ENCODE measurements around the gene METTL16.

METTL16 gene

GRCh38 chr17:2380950-2381649 lies 130.6 kb downstream of the METTL16 start:
- no peaks in the 10 kb centered on the region for H4K20me1 ChIP-seq (ENCODE audit: insufficient read depth, low read length)
- no peaks in the 10 kb centered on the region for H3K79me2 ChIP-seq (ENCODE audit: insufficient read depth, low read length)
- no peaks in the 10 kb centered on the region for H3K27me3 ChIP-seq (ENCODE audit: insufficient read depth, low read length)
- H3K27ac ChIP-seq (ENCODE audit: low read depth, low read length, poor library complexity, severe bottlenecking): no peak overlapping the region
- peaks cover 24% of the 10 kb centered on the region for H3K36me3 ChIP-seq (ENCODE audit: insufficient read depth, low read length)
- H3K9ac ChIP-seq (ENCODE audit: low read length): no peak overlapping the region
- H3K9me3 ChIP-seq (ENCODE audit: low read length): no peaks in the 10 kb centered on the region
- H3K4me1 ChIP-seq (ENCODE audit: insufficient read depth, low read length, severe bottlenecking): peaks cover 9% of the 10 kb centered on the region
- no peaks in the 10 kb centered on the region for H3F3A ChIP-seq (ENCODE audit: insufficient read depth, low read length)
- no peak for TF ChIP-seq EZH2 (IDR thresholded peaks at IDR 0.05; ENCODE audit: borderline replicate concordance, low read length)
- no peak for TF ChIP-seq CTCF (IDR thresholded peaks at IDR 0.05; ENCODE audit: low read length)
- H2AFZ ChIP-seq (ENCODE audit: low read length): no peak overlapping the region
- H3K9me2 ChIP-seq (ENCODE audit: low read depth, low read length): no peaks in the 10 kb centered on the region
- H3K4me3 ChIP-seq (ENCODE audit: low read depth, low read length, poor library complexity, severe bottlenecking): no peak overlapping the region
- no peak overlapping the region for H3K4me2 ChIP-seq (ENCODE audit: low read length)

- Histone ChIP-seq H3K4me1 (ENCODE audit: insufficient read depth, low read length, severe bottlenecking) (peaks cover 4% of the 10 kb centered on the region), H3K4me3 (ENCODE audit: low read depth, low read length, poor library complexity, severe bottlenecking) (no peak overlapping the region), H3K27ac (ENCODE audit: low read depth, low read length, poor library complexity, severe bottlenecking) (no peak overlapping the region), H3K27me3 (ENCODE audit: insufficient read depth, low read length) (no peaks in the 10 kb centered on the region), H3K36me3 (ENCODE audit: insufficient read depth, low read length) (peaks cover 30% of the 10 kb centered on the region), H3K79me2 (ENCODE audit: insufficient read depth, low read length) (no peaks in the 10 kb centered on the region), H4K20me1 (ENCODE audit: insufficient read depth, low read length) (no peaks in the 10 kb centered on the region), H2AFZ (ENCODE audit: low read length) (no peak overlapping the region), H3K9ac (ENCODE audit: low read length) (no peak overlapping the region), H3K9me3 (ENCODE audit: low read length) (no peaks in the 10 kb centered on the region), H3K4me2 (ENCODE audit: low read length) (no peak overlapping the region), H3F3A (ENCODE audit: insufficient read depth, low read length) (no peaks in the 10 kb centered on the region), H3K9me2 (ENCODE audit: low read depth, low read length) (no peaks in the 10 kb centered on the region)
- no peak for TF ChIP-seq EZH2 (IDR thresholded peaks at IDR 0.05; ENCODE audit: borderline replicate concordance, low read length)
- TF ChIP-seq CTCF (IDR thresholded peaks at IDR 0.05; ENCODE audit: low read length): no peak
Observed at GRCh38 chr17:2380226-2380922, 131.3 kb downstream of the METTL16 start.

GRCh38 chr17:2379489-2380225 lies 132.0 kb downstream of the METTL16 start:
- Histone ChIP-seq H3K9me3 (ENCODE audit: low read length) (no peaks in the 10 kb centered on the region), H3K36me3 (ENCODE audit: insufficient read depth, low read length) (peaks cover 36% of the 10 kb centered on the region), H3F3A (ENCODE audit: insufficient read depth, low read length) (no peaks in the 10 kb centered on the region), H3K4me3 (ENCODE audit: low read depth, low read length, poor library complexity, severe bottlenecking) (no peak overlapping the region), H3K9ac (ENCODE audit: low read length) (no peak overlapping the region), H3K79me2 (ENCODE audit: insufficient read depth, low read length) (no peaks in the 10 kb centered on the region), H4K20me1 (ENCODE audit: insufficient read depth, low read length) (no peaks in the 10 kb centered on the region), H3K27ac (ENCODE audit: low read depth, low read length, poor library complexity, severe bottlenecking) (no peak overlapping the region), H3K4me2 (ENCODE audit: low read length) (no peak overlapping the region), H3K4me1 (ENCODE audit: insufficient read depth, low read length, severe bottlenecking) (peaks cover 4% of the 10 kb centered on the region), H3K9me2 (ENCODE audit: low read depth, low read length) (no peaks in the 10 kb centered on the region), H2AFZ (ENCODE audit: low read length) (no peak overlapping the region), H3K27me3 (ENCODE audit: insufficient read depth, low read length) (no peaks in the 10 kb centered on the region)
- TF ChIP-seq CTCF (IDR thresholded peaks at IDR 0.05; ENCODE audit: low read length) (no peak), EZH2 (IDR thresholded peaks at IDR 0.05; ENCODE audit: borderline replicate concordance, low read length) (no peak)

Data from OCI-LY1 (cell line).